GM23338 (cell line): Measurements from ENCODE around the gene ATG4B.

Experiments used
- CREB1 ChIP-seq: fragments of 250-450 bp; sonication (Bioruptor Pico); IDR thresholded peaks from 2 replicates; pipeline ENCODE4 v1.5.0; 2020; ENCODE audit warnings: low read depth, mild to moderate bottlenecking, moderate library complexity
- CTCF ChIP-seq, 2 experiments: fragments of 200-600 bp in 1 of 2; sonication (generic) in 1 of 2; conservative IDR thresholded peaks; 2 replicates each; pipeline versions ENCODE4 v1.5.1 to v1.6.1; 2016 to 2017; ENCODE audit warnings: antibody characterized with exemption in 2 of 2, low read depth in 2 of 2, mild to moderate bottlenecking in 2 of 2, moderate library complexity in 1 of 2
- EZH2phosphoT487 ChIP-seq: fragments of 200-600 bp; sonication (generic); IDR thresholded peaks from one replicate; pipeline ENCODE4 v1.8.1; 2018; ENCODE audit warnings: antibody characterized with exemption; ENCODE audit not compliant: unreplicated experiment
- JUNB ChIP-seq: IDR thresholded peaks from one replicate; pipeline ENCODE4 v1.6.1; 2016; ENCODE audit warnings: antibody characterized with exemption; ENCODE audit not compliant: unreplicated experiment
- REST ChIP-seq: IDR thresholded peaks from one replicate; pipeline ENCODE4 v1.6.1; 2018; ENCODE audit warnings: antibody characterized with exemption; ENCODE audit not compliant: unreplicated experiment

GRCh38 chr2:241708879-241709278 lies 71.4 kb downstream of the ATG4B start:
- no peak for TF ChIP-seq CTCF (conservative IDR thresholded peaks at IDR 0.05; ENCODE audit: low read depth in 2 of 2)
- no peak for TF ChIP-seq JUNB
- TF ChIP-seq REST: no peak
- no peak for TF ChIP-seq EZH2phosphoT487
- TF ChIP-seq CREB1 (CRISPR knock-in tag): no peak
